ENCODE data around the gene KRTAP21-3. TPM values are rescaled to one million over a fixed set of nuclear protein-coding genes. Genes with fewer than 3 reads are reported as not detected.
"Not testable (repeated sequence)": the region's sequence is repeated elsewhere in the genome, so short reads cannot be mapped to it uniquely, and the experiment has no call there.

Gene KRTAP21-3
- total RNA-seq = not detected

- Mint-ChIP-seq H3K27ac (peak within 1 kb of the TSS; percentile 46), H3K36me3 (ENCODE audit: low read depth) (no peaks in the 10 kb centered on the region), H3K4me3 (no peak within 1 kb of the TSS), H3K9me3 (peaks cover 6% of the 10 kb centered on the region), H3K4me1 (ENCODE audit: low read depth) (peaks cover 21% of the 10 kb centered on the region), H3K27me3 (ENCODE audit: low read depth) (peaks cover 2% of the 10 kb centered on the region)
- peak; percentile 33 for DNase-seq
- CTCF ChIA-PET = interaction anchor here (0.6 to 1.1 kb wide), 2 partner anchors 9 to 378 kb away, joined by 3 to 4 read pairs; no protein-coding TSS in a partner anchor
- intact Hi-C loops (cut with micrococcal nuclease) = loop anchor here (1.0 to 10.0 kb wide), 10 partner anchors 8 to 1521 kb away; partner anchors contain the start of gene TIAM1
Observed at GRCh38 chr21:30718239-30718909, at the start of gene KRTAP21-3. TSS of gene KRTAP21-3 (minus strand) at chr21:30718777. CDS start at chr21:30718759, 18 bp downstream.

- Mint-ChIP-seq H3K4me3 (no peak overlapping the region), H3K27me3 (ENCODE audit: low read depth) (peaks cover 5% of the 10 kb centered on the region), H3K27ac (no peak overlapping the region), H3K4me1 (ENCODE audit: low read depth) (no peaks in the 10 kb centered on the region), H3K36me3 (ENCODE audit: low read depth) (no peaks in the 10 kb centered on the region), H3K9me3 (no peaks in the 10 kb centered on the region)
- intact Hi-C loops (cut with micrococcal nuclease) = no loop called here
- CTCF ChIA-PET = no interaction called here
- DNase-seq = no peak
Observed at GRCh38 chr21:30760776-30761175, 42.2 kb upstream of the KRTAP21-3 start.

GRCh38 chr21:30758306-30758705 lies 39.7 kb upstream of the KRTAP21-3 start:
- H3K36me3 Mint-ChIP-seq (ENCODE audit: low read depth) = no peaks in the 10 kb centered on the region
- intact Hi-C loops (cut with micrococcal nuclease) = no loop called here
- DNase-seq = no peak
- H3K9me3 Mint-ChIP-seq = no peaks in the 10 kb centered on the region
- CTCF ChIA-PET = no interaction called here
- peaks cover 16% of the 10 kb centered on the region for H3K27me3 Mint-ChIP-seq (ENCODE audit: low read depth)
- H3K4me3 Mint-ChIP-seq = no peak overlapping the region
- no peaks in the 10 kb centered on the region for H3K4me1 Mint-ChIP-seq (ENCODE audit: low read depth)
- H3K27ac Mint-ChIP-seq = no peak overlapping the region

GRCh38 chr21:30755328-30755727 lies 36.8 kb upstream of the KRTAP21-3 start, which contains the start of gene KRTAP21-1:
TSS of gene KRTAP21-1 (minus strand) at chr21:30755428. CDS start at chr21:30755378, 50 bp downstream.
- H3K4me1 Mint-ChIP-seq (ENCODE audit: low read depth); H3K4me3 Mint-ChIP-seq; H3K27ac Mint-ChIP-seq; DNase-seq; H3K9me3 Mint-ChIP-seq; intact Hi-C loops (cut with micrococcal nuclease); CTCF ChIA-PET; H3K36me3 Mint-ChIP-seq (ENCODE audit: low read depth): not testable (repeated sequence)
- H3K27me3 Mint-ChIP-seq (ENCODE audit: low read depth) = peaks cover 16% of the 10 kb centered on the region

- no peaks in the 10 kb centered on the region for H3K36me3 Mint-ChIP-seq (ENCODE audit: low read depth)
- DNase-seq = no peak
- no peaks in the 10 kb centered on the region for H3K27me3 Mint-ChIP-seq (ENCODE audit: low read depth)
- no peaks in the 10 kb centered on the region for H3K4me1 Mint-ChIP-seq (ENCODE audit: low read depth)
- no peaks in the 10 kb centered on the region for H3K9me3 Mint-ChIP-seq
- intact Hi-C loops (cut with micrococcal nuclease) = no loop called here
- CTCF ChIA-PET = no interaction called here
- no peak within 1 kb of the TSS for H3K4me3 Mint-ChIP-seq
- H3K27ac Mint-ChIP-seq = no peak within 1 kb of the TSS
Observed at GRCh38 chr21:30747159-30747558, 28.6 kb upstream of the KRTAP21-3 start, which contains the start of gene KRTAP21-2. TSS of gene KRTAP21-2 (minus strand) at chr21:30747259. CDS start at chr21:30747202, 57 bp downstream.

GRCh38 chr21:30740462-30740861 lies 21.9 kb upstream of the KRTAP21-3 start:
- intact Hi-C loops (cut with micrococcal nuclease) = no loop called here

GRCh38 chr21:30733026-30733425 lies 14.4 kb upstream of the KRTAP21-3 start:
- intact Hi-C loops (cut with micrococcal nuclease) = loop anchor here (5.0 kb wide), 1 partner anchor 226 kb away; no protein-coding TSS in a partner anchor

More at GRCh38 chr21:30740462-30740861, 21.9 kb upstream of the KRTAP21-3 start:
- Mint-ChIP-seq H3K9me3 (no peaks in the 10 kb centered on the region), H3K4me3 (no peak overlapping the region), H3K27me3 (ENCODE audit: low read depth) (peaks cover 6% of the 10 kb centered on the region), H3K36me3 (ENCODE audit: low read depth) (no peaks in the 10 kb centered on the region), H3K4me1 (ENCODE audit: low read depth) (no peaks in the 10 kb centered on the region), H3K27ac (no peak overlapping the region)
- no peak for DNase-seq
- CTCF ChIA-PET = no interaction called here

GRCh38 chr21:30726726-30727125 lies 8.1 kb upstream of the KRTAP21-3 start:
- no peak overlapping the region for H3K4me3 Mint-ChIP-seq
- H3K9me3 Mint-ChIP-seq = peaks cover 3% of the 10 kb centered on the region
- CTCF ChIA-PET = no interaction called here
- no peak overlapping the region for H3K27ac Mint-ChIP-seq
- no peak for DNase-seq
- no peaks in the 10 kb centered on the region for H3K36me3 Mint-ChIP-seq (ENCODE audit: low read depth)
- no peaks in the 10 kb centered on the region for H3K4me1 Mint-ChIP-seq (ENCODE audit: low read depth)
- H3K27me3 Mint-ChIP-seq (ENCODE audit: low read depth) = peaks cover 7% of the 10 kb centered on the region
- intact Hi-C loops (cut with micrococcal nuclease) = no loop called here

More at GRCh38 chr21:30733026-30733425, 14.4 kb upstream of the KRTAP21-3 start:
- peaks cover 4% of the 10 kb centered on the region for H3K27me3 Mint-ChIP-seq (ENCODE audit: low read depth)
- H3K36me3 Mint-ChIP-seq (ENCODE audit: low read depth) = no peaks in the 10 kb centered on the region
- no peak for DNase-seq
- no peak overlapping the region for H3K4me3 Mint-ChIP-seq
- peaks cover 3% of the 10 kb centered on the region for H3K9me3 Mint-ChIP-seq
- CTCF ChIA-PET = no interaction called here
- H3K4me1 Mint-ChIP-seq (ENCODE audit: low read depth) = no peaks in the 10 kb centered on the region
- no peak overlapping the region for H3K27ac Mint-ChIP-seq

GRCh38 chr21:30719401-30719800 lies 824 bp upstream of the KRTAP21-3 start:
- CTCF ChIA-PET = interaction anchor here (0.6 kb wide), 1 partner anchor 216 kb away, joined by 3 read pairs; no protein-coding TSS in a partner anchor
- no peak for DNase-seq
- H3K4me1 Mint-ChIP-seq (ENCODE audit: low read depth) = peaks cover 20% of the 10 kb centered on the region
- H3K36me3 Mint-ChIP-seq (ENCODE audit: low read depth) = no peaks in the 10 kb centered on the region
- no peak overlapping the region for H3K27ac Mint-ChIP-seq
- H3K27me3 Mint-ChIP-seq (ENCODE audit: low read depth) = peaks cover 4% of the 10 kb centered on the region
- H3K4me3 Mint-ChIP-seq = no peak overlapping the region
- H3K9me3 Mint-ChIP-seq = peaks cover 4% of the 10 kb centered on the region
- intact Hi-C loops (cut with micrococcal nuclease) = loop anchor here (2.0 to 10.0 kb wide), 8 partner anchors 468 to 1522 kb away; partner anchors contain the start of gene TIAM1

- H3K4me3 Mint-ChIP-seq = no peak overlapping the region
- CTCF ChIA-PET = no interaction called here
- H3K27ac Mint-ChIP-seq = peak overlapping the region; percentile 6
- H3K36me3 Mint-ChIP-seq (ENCODE audit: low read depth) = no peaks in the 10 kb centered on the region
- peaks cover 6% of the 10 kb centered on the region for H3K9me3 Mint-ChIP-seq
- no peak for DNase-seq
- intact Hi-C loops (cut with micrococcal nuclease) = loop anchor here (5.0 to 10.0 kb wide), 7 partner anchors 470 to 1520 kb away; partner anchors contain the start of gene TIAM1
- peaks cover 21% of the 10 kb centered on the region for H3K4me1 Mint-ChIP-seq (ENCODE audit: low read depth)
- no peaks in the 10 kb centered on the region for H3K27me3 Mint-ChIP-seq (ENCODE audit: low read depth)
Observed at GRCh38 chr21:30717105-30717504, 1.5 kb downstream of the KRTAP21-3 start.

GRCh38 chr21:30714946-30715345 lies 3.6 kb downstream of the KRTAP21-3 start:
- peaks cover 2% of the 10 kb centered on the region for H3K27me3 Mint-ChIP-seq (ENCODE audit: low read depth)
- DNase-seq = no peak
- no peak overlapping the region for H3K27ac Mint-ChIP-seq
- CTCF ChIA-PET = no interaction called here
- H3K4me3 Mint-ChIP-seq = no peak overlapping the region
- intact Hi-C loops (cut with micrococcal nuclease) = loop anchor here (5.0 to 10.0 kb wide), 7 partner anchors 472 to 1518 kb away; partner anchors contain the start of gene TIAM1
- H3K4me1 Mint-ChIP-seq (ENCODE audit: low read depth) = peaks cover 26% of the 10 kb centered on the region
- peaks cover 12% of the 10 kb centered on the region for H3K9me3 Mint-ChIP-seq
- H3K36me3 Mint-ChIP-seq (ENCODE audit: low read depth) = no peaks in the 10 kb centered on the region

- CTCF ChIA-PET = no interaction called here
- peaks cover 21% of the 10 kb centered on the region for H3K4me1 Mint-ChIP-seq (ENCODE audit: low read depth)
- H3K27me3 Mint-ChIP-seq (ENCODE audit: low read depth) = peaks cover 2% of the 10 kb centered on the region
- no peaks in the 10 kb centered on the region for H3K36me3 Mint-ChIP-seq (ENCODE audit: low read depth)
- no peak overlapping the region for H3K27ac Mint-ChIP-seq
- intact Hi-C loops (cut with micrococcal nuclease) = loop anchor here (10.0 kb wide), 3 partner anchors 580 to 1280 kb away; no protein-coding TSS in a partner anchor
- H3K4me3 Mint-ChIP-seq = no peak overlapping the region
- peaks cover 14% of the 10 kb centered on the region for H3K9me3 Mint-ChIP-seq
- DNase-seq = no peak
Observed at GRCh38 chr21:30714456-30714855, 4.1 kb downstream of the KRTAP21-3 start.
